Hepatocyte (in vitro differentiated cells): ENCODE data around the gene STMN3. TPM values are rescaled to one million over a fixed set of nuclear protein-coding genes. Genes with fewer than 3 reads are reported as not detected.

Experiments used
- DNase-seq: peaks from one replicate; pipeline ENCODE4 v3.0.0-alpha.2; 2016; ENCODE audit warnings: low spot score
- H2AFZ ChIP-seq: fragments of 200-600 bp; sonication (generic); 2 replicates; pipeline ENCODE4 v1.6.0; 2016; ENCODE audit warnings: antibody characterized with exemption, mild to moderate bottlenecking
- H3K27ac ChIP-seq: fragments of 200-600 bp; sonication (generic); 2 replicates; pipeline ENCODE4 v1.5.1; 2016; ENCODE audit warnings: mild to moderate bottlenecking
- H3K27me3 ChIP-seq: fragments of 200-600 bp; sonication (generic); 2 replicates; pipeline ENCODE4 v1.6.1; 2016
- H3K36me3 ChIP-seq: fragments of 200-600 bp; sonication (generic); replicated peaks from 2 replicates; pipeline ENCODE4 v1.5.1; 2016; ENCODE audit warnings: low read depth; ENCODE audit not compliant: insufficient read depth
- H3K4me1 ChIP-seq: fragments of 200-600 bp; sonication (generic); 2 replicates; pipeline ENCODE4 v1.5.1; 2016; ENCODE audit warnings: mild to moderate bottlenecking, moderate library complexity; ENCODE audit not compliant: insufficient read depth
- H3K4me2 ChIP-seq: fragments of 200-600 bp; sonication (generic); 2 replicates; pipeline ENCODE4 v1.6.0; 2016
- H3K4me3 ChIP-seq: fragments of 200-600 bp; sonication (generic); 2 replicates; pipeline ENCODE4 v1.5.1; 2016; ENCODE audit warnings: mild to moderate bottlenecking
- H3K79me2 ChIP-seq: fragments of 200-600 bp; sonication (generic); 2 replicates; pipeline ENCODE4 v1.6.0; 2017; ENCODE audit warnings: mild to moderate bottlenecking
- H3K9me2 ChIP-seq: fragments of 200-600 bp; sonication (generic); replicated peaks from 2 replicates; pipeline ENCODE4 v1.6.0; 2017; ENCODE audit warnings: mild to moderate bottlenecking; ENCODE audit not compliant: insufficient read depth
- H3K9me3 ChIP-seq: fragments of 200-600 bp; sonication (generic); 2 replicates; pipeline ENCODE4 v1.5.1; 2016; ENCODE audit warnings: low read depth, mild to moderate bottlenecking
- H4K20me1 ChIP-seq: fragments of 200-600 bp; sonication (generic); 2 replicates; pipeline ENCODE4 v1.6.0; 2016; ENCODE audit warnings: mild to moderate bottlenecking; ENCODE audit not compliant: insufficient read depth, poor library complexity, severe bottlenecking
- EZH2 ChIP-seq: fragments of 200-600 bp; sonication (generic); IDR thresholded peaks from 2 replicates; pipeline ENCODE4 v1.6.1; 2016; ENCODE audit warnings: antibody characterized with exemption, mild to moderate bottlenecking, borderline replicate concordance
- EZH2phosphoT487 ChIP-seq: fragments of 200-600 bp; sonication (generic); IDR thresholded peaks from one replicate; pipeline ENCODE4 v1.6.1; 2018; ENCODE audit warnings: antibody characterized with exemption, mild to moderate bottlenecking, low read depth, moderate library complexity; ENCODE audit not compliant: unreplicated experiment, severe bottlenecking
- WGBS: methylation state at CpG from one replicate; pipeline ENCODE4 v1.1.6; 2016; ENCODE audit warnings: low lambda C conversion rate; ENCODE audit errors: missing lambda C conversion rate; 5-methylcytosine and 5-hydroxymethylcytosine counted together
- polyA plus RNA-seq: library from polyadenylated mRNA; unstranded; fragments of >200 nt; fragmentation: Nextera tagmentation; extraction: Ambion mirVana; gene quantifications from 2 replicates; pipeline ENCODE4 v1.2.1, GENCODE V29; 2016
- total RNA-seq: library from RNA; depleted of rRNA; stranded (reverse); fragments of >200 nt; gene quantifications from 2 replicates; pipeline ENCODE4 v1.2.3, GENCODE V29; 2014
- TF ChIP-seq, protein P1 (sequence below): fragments of 200-600 bp; sonication (generic); IDR thresholded peaks from 2 replicates; pipeline ENCODE4 v1.5.1; 2016; ENCODE audit warnings: antibody characterized with exemption, mild to moderate bottlenecking; ENCODE audit not compliant: poor library complexity

Gene STMN3
- total and polyA plus RNA-seq, 2 experiments from 2014 or later, result 14.4 to 18.2 TPM

DNA sequence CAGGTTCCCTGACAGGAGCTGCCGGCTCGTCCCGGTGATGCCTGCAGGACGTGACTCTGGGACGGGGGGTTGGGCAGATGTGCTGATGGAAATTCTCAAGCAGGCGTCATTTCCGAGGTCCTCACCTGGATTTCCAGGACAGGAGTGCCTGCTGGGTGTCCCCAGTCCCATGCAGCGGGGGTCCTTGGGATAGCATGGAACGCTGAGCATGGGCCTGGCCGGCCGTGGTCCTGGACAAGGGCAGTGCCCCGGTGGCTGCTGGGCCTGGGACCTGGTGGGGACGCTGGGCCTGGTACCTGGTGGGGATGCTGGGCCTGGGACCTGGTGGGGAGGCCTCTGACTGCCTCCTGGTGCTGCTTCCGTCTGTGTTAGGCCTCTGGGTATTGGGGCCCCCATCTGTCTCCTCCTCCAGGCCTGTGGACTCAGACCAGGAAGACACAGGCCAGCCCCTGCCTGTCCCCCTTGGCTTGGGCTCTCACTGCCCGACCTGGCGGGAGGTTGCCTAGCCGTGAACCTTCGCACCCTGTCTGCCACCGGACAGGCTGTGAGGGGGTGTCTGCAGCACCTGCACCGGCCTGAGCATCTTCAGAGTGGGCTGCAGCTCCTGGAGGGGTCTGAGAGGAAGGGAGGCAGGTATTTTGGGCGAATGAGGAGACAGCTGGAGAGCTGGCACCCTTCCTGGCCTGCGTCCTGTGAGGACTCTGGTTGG lies 11.1 kb upstream of the STMN3 start:
- no peak overlapping the region for H3K4me3 ChIP-seq
- WGBS, result 97% methylated on average over 22 of the region's 22 CpGs
- peaks cover 3% of the 10 kb centered on the region for H3K4me1 ChIP-seq
- no peaks in the 10 kb centered on the region for H3K9me3 ChIP-seq
- no peaks in the 10 kb centered on the region for H4K20me1 ChIP-seq
- no peak for DNase-seq
- H3K36me3 ChIP-seq, result no peaks in the 10 kb centered on the region
- no peak overlapping the region for H3K4me2 ChIP-seq
- H3K79me2 ChIP-seq, result peaks cover 9% of the 10 kb centered on the region
- H2AFZ ChIP-seq, result no peak overlapping the region
- H3K27ac ChIP-seq, result no peak overlapping the region
- H3K9me2 ChIP-seq, result no peaks in the 10 kb centered on the region
- no peaks in the 10 kb centered on the region for H3K27me3 ChIP-seq
- TF ChIP-seq EZH2phosphoT487, result no peak
- TF ChIP-seq, protein P1, sequence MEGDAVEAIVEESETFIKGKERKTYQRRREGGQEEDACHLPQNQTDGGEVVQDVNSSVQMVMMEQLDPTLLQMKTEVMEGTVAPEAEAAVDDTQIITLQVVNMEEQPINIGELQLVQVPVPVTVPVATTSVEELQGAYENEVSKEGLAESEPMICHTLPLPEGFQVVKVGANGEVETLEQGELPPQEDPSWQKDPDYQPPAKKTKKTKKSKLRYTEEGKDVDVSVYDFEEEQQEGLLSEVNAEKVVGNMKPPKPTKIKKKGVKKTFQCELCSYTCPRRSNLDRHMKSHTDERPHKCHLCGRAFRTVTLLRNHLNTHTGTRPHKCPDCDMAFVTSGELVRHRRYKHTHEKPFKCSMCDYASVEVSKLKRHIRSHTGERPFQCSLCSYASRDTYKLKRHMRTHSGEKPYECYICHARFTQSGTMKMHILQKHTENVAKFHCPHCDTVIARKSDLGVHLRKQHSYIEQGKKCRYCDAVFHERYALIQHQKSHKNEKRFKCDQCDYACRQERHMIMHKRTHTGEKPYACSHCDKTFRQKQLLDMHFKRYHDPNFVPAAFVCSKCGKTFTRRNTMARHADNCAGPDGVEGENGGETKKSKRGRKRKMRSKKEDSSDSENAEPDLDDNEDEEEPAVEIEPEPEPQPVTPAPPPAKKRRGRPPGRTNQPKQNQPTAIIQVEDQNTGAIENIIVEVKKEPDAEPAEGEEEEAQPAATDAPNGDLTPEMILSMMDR, result no peak
- no peak for TF ChIP-seq EZH2

DNA sequence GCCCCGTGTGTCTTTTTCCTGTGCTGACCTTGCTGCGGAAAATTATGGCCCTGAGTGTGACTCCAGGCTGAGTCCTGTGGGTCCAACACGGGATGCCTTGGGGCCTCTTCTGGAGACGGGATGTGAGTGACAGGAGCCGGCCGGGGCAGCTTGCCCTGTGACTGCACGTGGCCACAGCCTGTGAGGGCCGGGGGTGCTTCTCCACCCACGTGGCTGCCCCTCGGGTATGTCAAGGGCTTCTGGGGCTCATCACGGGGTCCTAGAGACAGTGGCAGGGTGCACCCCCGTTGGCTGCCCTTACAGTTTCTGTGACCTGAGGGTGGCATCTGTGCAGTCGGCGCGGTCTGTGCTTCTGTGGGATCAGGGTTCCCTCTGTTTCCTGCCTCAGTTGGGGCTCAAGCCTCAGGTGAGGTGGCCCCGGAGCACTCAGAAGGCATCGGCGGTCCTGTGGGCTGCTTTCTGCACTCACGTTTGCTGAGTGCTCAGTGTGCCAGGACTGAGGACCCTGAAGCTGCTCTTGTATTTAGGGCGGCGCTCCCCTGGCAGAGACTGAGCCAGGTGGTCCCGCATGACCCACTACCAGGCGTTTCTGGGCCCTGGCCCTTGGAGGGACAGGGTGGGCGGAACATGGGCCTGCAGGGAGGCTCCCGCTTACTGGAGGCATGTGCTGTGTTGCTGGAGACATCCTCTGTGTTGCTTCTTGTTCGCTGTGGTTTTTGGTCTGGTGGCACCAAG lies 10.3 kb upstream of the STMN3 start:
- H3K36me3 ChIP-seq, result no peaks in the 10 kb centered on the region
- no peak overlapping the region for H3K4me3 ChIP-seq
- no peak overlapping the region for H2AFZ ChIP-seq
- no peak for DNase-seq
- H3K9me2 ChIP-seq, result no peaks in the 10 kb centered on the region
- H3K4me2 ChIP-seq, result no peak overlapping the region
- TF ChIP-seq EZH2 (no peak), EZH2phosphoT487 (no peak)
- TF ChIP-seq, protein P1, result no peak
- H3K4me1 ChIP-seq, result peaks cover 7% of the 10 kb centered on the region
- no peaks in the 10 kb centered on the region for H4K20me1 ChIP-seq
- no peaks in the 10 kb centered on the region for H3K9me3 ChIP-seq
- H3K79me2 ChIP-seq, result peaks cover 10% of the 10 kb centered on the region
- H3K27me3 ChIP-seq, result no peaks in the 10 kb centered on the region
- no peak overlapping the region for H3K27ac ChIP-seq
- 97% methylated on average over 26 of the region's 26 CpGs for WGBS

DNA sequence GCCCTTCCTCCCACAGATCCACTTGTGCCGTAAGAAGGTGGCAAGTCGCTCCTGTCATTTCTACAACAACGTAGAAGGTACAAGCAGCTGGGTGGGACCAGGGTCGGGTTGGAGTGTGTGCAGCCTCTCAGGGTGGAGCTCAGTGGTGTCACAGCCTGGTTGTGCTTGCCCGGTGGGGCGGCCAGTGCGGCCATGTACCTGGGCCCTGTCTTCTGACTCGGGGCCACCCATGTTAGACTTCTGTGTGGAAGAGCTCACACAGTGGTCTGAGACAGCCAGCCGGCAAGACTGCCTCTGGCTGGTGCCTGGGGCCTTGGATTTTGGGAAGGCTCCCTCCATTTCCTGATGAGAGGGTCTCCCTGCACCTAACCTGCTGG lies 9.6 kb upstream of the STMN3 start:
- H2AFZ ChIP-seq, result no peak overlapping the region
- no peak overlapping the region for H3K4me3 ChIP-seq
- no peaks in the 10 kb centered on the region for H3K9me3 ChIP-seq
- no peak overlapping the region for H3K27ac ChIP-seq
- no peaks in the 10 kb centered on the region for H3K9me2 ChIP-seq
- H3K27me3 ChIP-seq, result no peaks in the 10 kb centered on the region
- no peaks in the 10 kb centered on the region for H4K20me1 ChIP-seq
- H3K36me3 ChIP-seq, result no peaks in the 10 kb centered on the region
- H3K79me2 ChIP-seq, result peaks cover 10% of the 10 kb centered on the region
- 96% methylated on average over 9 of the region's 9 CpGs for whole genome bisulfite sequencing
- peaks cover 7% of the 10 kb centered on the region for H3K4me1 ChIP-seq
- H3K4me2 ChIP-seq, result no peak overlapping the region
- TF ChIP-seq EZH2, result no peak
- no peak for TF ChIP-seq EZH2phosphoT487
- TF ChIP-seq, protein P1, result no peak
- no peak for DNase-seq
